ENCODE data around the gene AGPS. TPM values are rescaled to one million over a fixed set of nuclear protein-coding genes. Genes with fewer than 3 reads are reported as not detected.

The AGPS gene
- total and polyA plus RNA-seq, 10 of the 15 experiments (the other 5 are each of a cell fraction or from before 2014, with no cell fraction given): 7.9 to 54.2 (median 38.7) TPM

DNA sequence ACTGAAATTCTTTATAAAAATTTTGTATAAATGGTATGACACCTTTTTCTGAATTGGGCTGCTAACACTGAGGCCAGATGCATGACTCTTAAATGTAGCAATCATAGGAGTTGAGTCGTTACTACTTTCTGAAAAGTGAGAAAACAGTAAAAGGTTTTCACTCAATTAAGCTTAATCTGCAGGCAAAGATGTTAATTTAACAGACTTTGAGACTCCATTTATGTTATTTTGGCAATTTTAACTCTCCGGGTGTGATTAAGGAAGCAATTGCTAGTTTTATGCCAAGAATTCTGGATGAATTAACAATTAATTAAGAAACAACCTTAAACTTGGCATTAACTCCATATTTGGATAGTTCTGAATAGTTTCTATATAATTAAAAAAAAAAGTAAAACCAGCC, 104.3 kb downstream of the AGPS start:
- H4K20me1 ChIP-seq (ENCODE audit: control insufficient read depth, insufficient read depth): no peaks in the 10 kb centered on the region
- WGBS (ENCODE audit: insufficient coverage, insufficient replicate concordance, low lambda C conversion rate, missing lambda C conversion rate): 98% methylated on average over 2 of the region's 2 CpGs
- no peaks in the 10 kb centered on the region for H3K9me3 ChIP-seq (replicated peaks; ENCODE audit: control insufficient read depth, insufficient read depth, low read length)
- no peak overlapping the region for H3K9ac ChIP-seq (ENCODE audit: control insufficient read depth, insufficient read depth, low read length)
- intact Hi-C loops (cut with micrococcal nuclease; ENCODE audit: unreplicated experiment) (no loop called here), in situ Hi-C loops (cut with MboI) (no loop called here)
- ATAC-seq (no peak), DNase-seq (ENCODE audit: low read depth, low spot score) (no peak), FAIRE-seq (no peak)
- no peaks in the 10 kb centered on the region for H3K27me3 ChIP-seq (replicated peaks in 1 of 2; ENCODE audit: control insufficient read depth in 2 of 2, insufficient read depth in 2 of 2, low read length in 1 of 2)
- CTCF ChIA-PET: interaction anchor here (1.0 kb wide), 1 partner anchor 12 kb away, joined by 3 read pairs; no protein-coding TSS in a partner anchor
- H3K4me1 ChIP-seq (ENCODE audit: control insufficient read depth, insufficient read depth, low read length): no peaks in the 10 kb centered on the region
- RAD21 ChIA-PET (ENCODE audit: unreplicated experiment): no interaction called here
- SMC1A ChIA-PET (ENCODE audit: uncharacterized antibody, unreplicated experiment): interaction anchor here (0.7 kb wide), 1 partner anchor 9 kb away, joined by 3 read pairs; no protein-coding TSS in a partner anchor
- H3K4me2 ChIP-seq (ENCODE audit: control insufficient read depth, insufficient read depth): no peak overlapping the region
- POLR2A ChIA-PET: no interaction called here
- no peak overlapping the region for H3K27ac ChIP-seq (ENCODE audit: control insufficient read depth, insufficient read depth)
- H2AFZ ChIP-seq (ENCODE audit: control insufficient read depth, low read depth, low read length): no peak overlapping the region
- H3K36me3 ChIP-seq (ENCODE audit: control insufficient read depth in 2 of 2, insufficient read depth in 2 of 2, low read length in 1 of 2): peaks cover 0 to 3% of the 10 kb centered on the region in 2 experiments; a peak in 2 of 4 replicates
- no TSS peak for BruUV-seq (replicated peaks)
- H3K79me2 ChIP-seq (ENCODE audit: control insufficient read depth, insufficient read depth, low read length): no peaks in the 10 kb centered on the region
- no peak overlapping the region for H3K4me3 ChIP-seq
- TF ChIP-seq, protein P1, sequence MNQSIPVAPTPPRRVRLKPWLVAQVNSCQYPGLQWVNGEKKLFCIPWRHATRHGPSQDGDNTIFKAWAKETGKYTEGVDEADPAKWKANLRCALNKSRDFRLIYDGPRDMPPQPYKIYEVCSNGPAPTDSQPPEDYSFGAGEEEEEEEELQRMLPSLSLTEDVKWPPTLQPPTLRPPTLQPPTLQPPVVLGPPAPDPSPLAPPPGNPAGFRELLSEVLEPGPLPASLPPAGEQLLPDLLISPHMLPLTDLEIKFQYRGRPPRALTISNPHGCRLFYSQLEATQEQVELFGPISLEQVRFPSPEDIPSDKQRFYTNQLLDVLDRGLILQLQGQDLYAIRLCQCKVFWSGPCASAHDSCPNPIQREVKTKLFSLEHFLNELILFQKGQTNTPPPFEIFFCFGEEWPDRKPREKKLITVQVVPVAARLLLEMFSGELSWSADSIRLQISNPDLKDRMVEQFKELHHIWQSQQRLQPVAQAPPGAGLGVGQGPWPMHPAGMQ (IDR thresholded peaks at IDR 0.05; ENCODE audit: borderline replicate concordance): no peak
- no peak for TF ChIP-seq BCLAF1 (IDR thresholded peaks at IDR 0.05)
- no peak for TF ChIP-seq ZNF384 (IDR thresholded peaks at IDR 0.05; ENCODE audit: borderline replicate concordance, low read depth, low read length)
- TF ChIP-seq, protein P2, sequence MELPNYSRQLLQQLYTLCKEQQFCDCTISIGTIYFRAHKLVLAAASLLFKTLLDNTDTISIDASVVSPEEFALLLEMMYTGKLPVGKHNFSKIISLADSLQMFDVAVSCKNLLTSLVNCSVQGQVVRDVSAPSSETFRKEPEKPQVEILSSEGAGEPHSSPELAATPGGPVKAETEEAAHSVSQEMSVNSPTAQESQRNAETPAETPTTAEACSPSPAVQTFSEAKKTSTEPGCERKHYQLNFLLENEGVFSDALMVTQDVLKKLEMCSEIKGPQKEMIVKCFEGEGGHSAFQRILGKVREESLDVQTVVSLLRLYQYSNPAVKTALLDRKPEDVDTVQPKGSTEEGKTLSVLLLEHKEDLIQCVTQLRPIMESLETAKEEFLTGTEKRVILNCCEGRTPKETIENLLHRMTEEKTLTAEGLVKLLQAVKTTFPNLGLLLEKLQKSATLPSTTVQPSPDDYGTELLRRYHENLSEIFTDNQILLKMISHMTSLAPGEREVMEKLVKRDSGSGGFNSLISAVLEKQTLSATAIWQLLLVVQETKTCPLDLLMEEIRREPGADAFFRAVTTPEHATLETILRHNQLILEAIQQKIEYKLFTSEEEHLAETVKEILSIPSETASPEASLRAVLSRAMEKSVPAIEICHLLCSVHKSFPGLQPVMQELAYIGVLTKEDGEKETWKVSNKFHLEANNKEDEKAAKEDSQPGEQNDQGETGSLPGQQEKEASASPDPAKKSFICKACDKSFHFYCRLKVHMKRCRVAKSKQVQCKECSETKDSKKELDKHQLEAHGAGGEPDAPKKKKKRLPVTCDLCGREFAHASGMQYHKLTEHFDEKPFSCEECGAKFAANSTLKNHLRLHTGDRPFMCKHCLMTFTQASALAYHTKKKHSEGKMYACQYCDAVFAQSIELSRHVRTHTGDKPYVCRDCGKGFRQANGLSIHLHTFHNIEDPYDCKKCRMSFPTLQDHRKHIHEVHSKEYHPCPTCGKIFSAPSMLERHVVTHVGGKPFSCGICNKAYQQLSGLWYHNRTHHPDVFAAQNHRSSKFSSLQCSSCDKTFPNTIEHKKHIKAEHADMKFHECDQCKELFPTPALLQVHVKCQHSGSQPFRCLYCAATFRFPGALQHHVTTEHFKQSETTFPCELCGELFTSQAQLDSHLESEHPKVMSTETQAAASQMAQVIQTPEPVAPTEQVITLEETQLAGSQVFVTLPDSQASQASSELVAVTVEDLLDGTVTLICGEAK (IDR thresholded peaks at IDR 0.05; ENCODE audit: borderline replicate concordance): no peak
- no peak for TF ChIP-seq MYB (IDR thresholded peaks at IDR 0.05; ENCODE audit: borderline replicate concordance, low read depth, low read length)
- TF ChIP-seq STAT1 (conservative IDR thresholded peaks at IDR 0.05): no peak
- no peak for TF ChIP-seq SUPT20H (IDR thresholded peaks at IDR 0.05; ENCODE audit: borderline replicate concordance, control insufficient read depth, low read depth, low read length)
- TF ChIP-seq BRCA1 (IDR thresholded peaks at IDR 0.05; ENCODE audit: low read depth, low read length): no peak
- TF ChIP-seq RELA (IDR thresholded peaks at IDR 0.05; ENCODE audit: borderline replicate concordance, partially characterized antibody): no peak
- no peak for TF ChIP-seq BMI1 (IDR thresholded peaks at IDR 0.05; ENCODE audit: borderline replicate concordance)
- TF ChIP-seq, protein P3, sequence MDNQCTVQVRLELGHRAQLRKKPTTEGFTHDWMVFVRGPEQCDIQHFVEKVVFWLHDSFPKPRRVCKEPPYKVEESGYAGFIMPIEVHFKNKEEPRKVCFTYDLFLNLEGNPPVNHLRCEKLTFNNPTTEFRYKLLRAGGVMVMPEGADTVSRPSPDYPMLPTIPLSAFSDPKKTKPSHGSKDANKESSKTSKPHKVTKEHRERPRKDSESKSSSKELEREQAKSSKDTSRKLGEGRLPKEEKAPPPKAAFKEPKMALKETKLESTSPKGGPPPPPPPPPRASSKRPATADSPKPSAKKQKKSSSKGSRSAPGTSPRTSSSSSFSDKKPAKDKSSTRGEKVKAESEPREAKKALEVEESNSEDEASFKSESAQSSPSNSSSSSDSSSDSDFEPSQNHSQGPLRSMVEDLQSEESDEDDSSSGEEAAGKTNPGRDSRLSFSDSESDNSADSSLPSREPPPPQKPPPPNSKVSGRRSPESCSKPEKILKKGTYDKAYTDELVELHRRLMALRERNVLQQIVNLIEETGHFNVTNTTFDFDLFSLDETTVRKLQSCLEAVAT (IDR thresholded peaks at IDR 0.05): no peak
- no peak for TF ChIP-seq ZBED1 (IDR thresholded peaks at IDR 0.05; ENCODE audit: borderline replicate concordance)
- TF ChIP-seq MXI1 (IDR thresholded peaks at IDR 0.05; ENCODE audit: low read depth, low read length): no peak
- TF ChIP-seq TCF12 (IDR thresholded peaks at IDR 0.05; ENCODE audit: low read depth, low read length): no peak
- no peak for TF ChIP-seq FOXK2 (IDR thresholded peaks at IDR 0.05)
